Activated CD4-positive, alpha-beta T cell treated with anti-CD3 and anti-CD28 coated beads for 4 hours (primary cell): Measurements from ENCODE around the gene SLX4IP.

ENCODE experiments used
- DNase-seq, 2 donors: peaks; one replicate each; pipeline ENCODE4 v3.0.0-alpha.2; 2020

SLX4IP gene

GRCh38 chr20:10654630-10655029 lies 219.5 kb downstream of the SLX4IP start:
- DNase-seq = no peak

GRCh38 chr20:10655720-10656669 lies 220.9 kb downstream of the SLX4IP start:
- no peak for DNase-seq

GRCh38 chr20:10657453-10657852 lies 222.3 kb downstream of the SLX4IP start:
- no peak for DNase-seq

- no peak for DNase-seq
Observed at GRCh38 chr20:10658051-10658823, 223.1 kb downstream of the SLX4IP start.

GRCh38 chr20:10658876-10659632 lies 223.9 kb downstream of the SLX4IP start:
- no peak for DNase-seq

- DNase-seq = no peak
Observed at GRCh38 chr20:10659651-10660601, 224.8 kb downstream of the SLX4IP start.

- DNase-seq = no peak
Observed at GRCh38 chr20:10660661-10661060, 225.6 kb downstream of the SLX4IP start.

GRCh38 chr20:10661261-10661660 lies 226.2 kb downstream of the SLX4IP start:
- DNase-seq = no peak

GRCh38 chr20:10662151-10662550 lies 227.0 kb downstream of the SLX4IP start:
- no peak for DNase-seq

GRCh38 chr20:10662661-10663458 lies 227.8 kb downstream of the SLX4IP start:
- DNase-seq = no peak

- DNase-seq = no peak
Observed at GRCh38 chr20:10663756-10664155, 228.7 kb downstream of the SLX4IP start.

GRCh38 chr20:10665027-10665561 lies 230.0 kb downstream of the SLX4IP start:
- DNase-seq = no peak

GRCh38 chr20:10665791-10666190 lies 230.7 kb downstream of the SLX4IP start:
- no peak for DNase-seq

GRCh38 chr20:10666221-10667076 lies 231.3 kb downstream of the SLX4IP start:
- no peak for DNase-seq

- DNase-seq = no peak
Observed at GRCh38 chr20:10667077-10667401, 231.9 kb downstream of the SLX4IP start.

GRCh38 chr20:10667560-10668167 lies 232.6 kb downstream of the SLX4IP start:
- no peak for DNase-seq

- DNase-seq = no peak
Observed at GRCh38 chr20:10668677-10669368, 233.7 kb downstream of the SLX4IP start.

GRCh38 chr20:10669843-10670446 lies 234.8 kb downstream of the SLX4IP start:
- no peak for DNase-seq
